Measurements from ENCODE around the gene MBNL3. TPM values are rescaled to one million over a fixed set of nuclear protein-coding genes. Genes with fewer than 3 reads are reported as not detected.

Gene MBNL3
- total RNA-seq, 1 donor from 2014 or later, result 4.5 TPM

DNA sequence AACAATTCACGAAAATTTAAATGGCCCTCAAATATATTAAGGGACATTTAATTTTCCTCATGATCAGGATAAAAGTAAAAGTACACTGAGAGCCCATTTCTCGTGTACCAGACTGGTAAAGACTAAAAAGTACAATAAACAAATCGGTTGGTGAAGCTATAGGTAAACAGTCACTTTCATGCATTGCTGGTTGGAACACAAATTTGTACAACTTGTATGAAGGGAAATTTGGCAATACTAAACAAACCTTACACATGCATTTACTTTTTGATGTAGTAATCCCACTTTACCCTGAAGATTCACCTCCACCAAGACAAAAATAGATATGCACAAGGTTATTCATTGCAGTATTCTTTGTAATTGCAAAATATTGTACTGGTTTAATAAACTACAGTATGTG is 31.4 kb upstream of the MBNL3 start:
- TF ChIP-seq, protein P1, sequence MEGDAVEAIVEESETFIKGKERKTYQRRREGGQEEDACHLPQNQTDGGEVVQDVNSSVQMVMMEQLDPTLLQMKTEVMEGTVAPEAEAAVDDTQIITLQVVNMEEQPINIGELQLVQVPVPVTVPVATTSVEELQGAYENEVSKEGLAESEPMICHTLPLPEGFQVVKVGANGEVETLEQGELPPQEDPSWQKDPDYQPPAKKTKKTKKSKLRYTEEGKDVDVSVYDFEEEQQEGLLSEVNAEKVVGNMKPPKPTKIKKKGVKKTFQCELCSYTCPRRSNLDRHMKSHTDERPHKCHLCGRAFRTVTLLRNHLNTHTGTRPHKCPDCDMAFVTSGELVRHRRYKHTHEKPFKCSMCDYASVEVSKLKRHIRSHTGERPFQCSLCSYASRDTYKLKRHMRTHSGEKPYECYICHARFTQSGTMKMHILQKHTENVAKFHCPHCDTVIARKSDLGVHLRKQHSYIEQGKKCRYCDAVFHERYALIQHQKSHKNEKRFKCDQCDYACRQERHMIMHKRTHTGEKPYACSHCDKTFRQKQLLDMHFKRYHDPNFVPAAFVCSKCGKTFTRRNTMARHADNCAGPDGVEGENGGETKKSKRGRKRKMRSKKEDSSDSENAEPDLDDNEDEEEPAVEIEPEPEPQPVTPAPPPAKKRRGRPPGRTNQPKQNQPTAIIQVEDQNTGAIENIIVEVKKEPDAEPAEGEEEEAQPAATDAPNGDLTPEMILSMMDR (IDR thresholded peaks at IDR 0.05), result no peak
- Mint-ChIP-seq H3K4me1 (ENCODE audit: low read depth) (no peaks in the 10 kb centered on the region), H3K27ac (ENCODE audit: unreplicated experiment) (no peak overlapping the region), H3K27me3 (ENCODE audit: low read depth) (peaks cover 9% of the 10 kb centered on the region), H3K36me3 (ENCODE audit: low read depth) (no peaks in the 10 kb centered on the region), H3K9me3 (ENCODE audit: low read depth) (no peaks in the 10 kb centered on the region), H3K4me3 (ENCODE audit: unreplicated experiment) (no peak overlapping the region)
- no peak for DNase-seq (ENCODE audit: low spot score)

DNA sequence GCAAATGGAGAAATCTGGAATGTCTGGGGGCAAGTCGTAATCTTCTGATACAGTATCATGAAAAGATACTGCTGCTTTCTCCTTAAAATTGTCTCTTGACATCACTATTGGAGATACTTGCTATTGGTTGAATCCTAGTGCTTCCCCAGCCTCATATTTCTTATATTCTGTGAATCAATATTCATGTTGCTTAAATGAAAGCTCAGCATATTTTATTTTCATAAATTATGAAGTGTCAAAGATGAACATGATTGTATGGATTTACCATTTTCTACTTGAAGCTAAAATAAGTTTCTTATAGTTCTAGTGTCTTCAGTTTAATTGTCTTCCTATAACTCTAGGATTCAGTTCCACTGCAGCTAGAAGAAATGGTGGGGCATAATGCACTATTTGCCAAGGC is 29.6 kb upstream of the MBNL3 start:
- Mint-ChIP-seq H3K9me3 (ENCODE audit: low read depth) (no peaks in the 10 kb centered on the region), H3K36me3 (ENCODE audit: low read depth) (no peaks in the 10 kb centered on the region), H3K27me3 (ENCODE audit: low read depth) (peaks cover 9% of the 10 kb centered on the region), H3K4me3 (ENCODE audit: unreplicated experiment) (no peak overlapping the region), H3K4me1 (ENCODE audit: low read depth) (no peaks in the 10 kb centered on the region), H3K27ac (ENCODE audit: unreplicated experiment) (no peak overlapping the region)
- TF ChIP-seq, protein P1 (IDR thresholded peaks at IDR 0.05), result no peak
- DNase-seq (ENCODE audit: low spot score), result no peak

DNA sequence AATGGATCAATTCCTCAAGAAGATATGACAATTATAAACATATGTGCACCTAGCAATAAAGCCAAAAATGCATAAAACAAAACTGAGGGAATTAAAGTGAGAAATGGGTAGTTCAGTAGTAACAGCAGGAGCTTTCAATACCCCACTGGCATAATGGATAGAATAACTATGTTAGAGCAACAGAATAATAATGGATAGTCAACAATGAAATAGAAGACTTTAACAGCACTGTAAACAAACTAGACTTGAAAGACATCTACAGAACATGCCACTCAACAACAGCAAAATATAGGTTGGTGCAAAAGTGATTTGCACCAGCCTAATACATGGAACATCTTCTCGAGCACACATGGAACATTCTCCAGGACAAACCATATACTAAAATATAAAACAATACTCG is 20.0 kb upstream of the MBNL3 start:
- Mint-ChIP-seq H3K9me3 (ENCODE audit: low read depth) (peaks cover 6% of the 10 kb centered on the region), H3K27ac (ENCODE audit: unreplicated experiment) (no peak overlapping the region), H3K27me3 (ENCODE audit: low read depth) (peaks cover 10% of the 10 kb centered on the region), H3K4me3 (ENCODE audit: unreplicated experiment) (no peak overlapping the region), H3K36me3 (ENCODE audit: low read depth) (peaks cover 1% of the 10 kb centered on the region), H3K4me1 (ENCODE audit: low read depth) (no peaks in the 10 kb centered on the region)
- no peak for DNase-seq (ENCODE audit: low spot score)
- TF ChIP-seq, protein P1 (IDR thresholded peaks at IDR 0.05), result no peak

DNA sequence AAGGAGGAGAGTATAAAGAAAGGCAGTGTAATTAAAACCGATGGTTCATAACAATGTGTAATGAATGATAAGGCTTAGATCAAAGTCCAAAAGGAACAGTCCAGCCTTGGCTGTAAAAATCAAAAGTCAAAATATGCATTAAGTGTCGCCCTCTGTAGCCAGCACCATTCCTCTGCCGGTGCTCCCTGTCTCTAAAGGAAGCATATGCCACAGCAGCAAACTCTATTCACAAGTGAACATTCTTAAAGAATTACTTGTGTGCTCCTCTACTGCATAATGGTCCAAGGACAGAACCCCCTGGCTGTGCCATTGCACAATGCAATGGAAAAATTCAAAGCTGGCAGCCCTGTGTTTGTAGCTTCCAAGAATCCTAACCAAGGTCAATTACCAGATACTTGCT is 16.3 kb upstream of the MBNL3 start:
- Mint-ChIP-seq H3K27ac (ENCODE audit: unreplicated experiment) (no peak overlapping the region), H3K4me1 (ENCODE audit: low read depth) (no peaks in the 10 kb centered on the region), H3K36me3 (ENCODE audit: low read depth) (no peaks in the 10 kb centered on the region), H3K4me3 (ENCODE audit: unreplicated experiment) (no peak overlapping the region), H3K9me3 (ENCODE audit: low read depth) (no peaks in the 10 kb centered on the region), H3K27me3 (ENCODE audit: low read depth) (peaks cover 5% of the 10 kb centered on the region)
- TF ChIP-seq, protein P1 (IDR thresholded peaks at IDR 0.05), result no peak
- no peak for DNase-seq (ENCODE audit: low spot score)

DNA sequence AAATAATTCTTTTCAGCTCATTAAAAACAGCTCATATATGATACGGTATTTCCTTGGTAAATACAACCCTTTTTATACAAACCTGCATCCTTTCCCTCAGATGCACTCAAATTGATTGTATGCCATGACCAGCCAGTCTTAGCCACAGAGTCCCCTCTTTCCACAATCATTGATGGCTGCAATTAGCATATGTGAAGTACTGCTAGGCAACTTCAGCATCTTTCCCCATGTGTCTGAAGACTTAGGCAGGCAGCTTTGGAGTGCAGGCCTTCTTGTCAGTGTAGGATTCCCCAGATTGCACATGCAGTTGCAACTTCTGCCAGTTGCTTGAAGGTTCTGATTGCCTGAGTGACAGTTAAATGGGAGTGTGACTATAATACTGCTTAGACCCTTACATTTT is 15.6 kb upstream of the MBNL3 start:
- TF ChIP-seq, protein P1 (IDR thresholded peaks at IDR 0.05), result no peak
- Mint-ChIP-seq H3K9me3 (ENCODE audit: low read depth) (no peaks in the 10 kb centered on the region), H3K4me1 (ENCODE audit: low read depth) (no peaks in the 10 kb centered on the region), H3K4me3 (ENCODE audit: unreplicated experiment) (no peak overlapping the region), H3K27ac (ENCODE audit: unreplicated experiment) (no peak overlapping the region), H3K36me3 (ENCODE audit: low read depth) (no peaks in the 10 kb centered on the region), H3K27me3 (ENCODE audit: low read depth) (peaks cover 3% of the 10 kb centered on the region)
- DNase-seq (ENCODE audit: low spot score), result no peak
